Measurements from ENCODE around the gene ABCC6. TPM values are rescaled to one million over a fixed set of nuclear protein-coding genes. Genes with fewer than 3 reads are reported as not detected.
"Not testable (repeated sequence)": the region's sequence is repeated elsewhere in the genome, so short reads cannot be mapped to it uniquely, and the experiment has no call there.

The ABCC6 gene
- total RNA-seq, 1 donor = 0.63 TPM

DNA sequence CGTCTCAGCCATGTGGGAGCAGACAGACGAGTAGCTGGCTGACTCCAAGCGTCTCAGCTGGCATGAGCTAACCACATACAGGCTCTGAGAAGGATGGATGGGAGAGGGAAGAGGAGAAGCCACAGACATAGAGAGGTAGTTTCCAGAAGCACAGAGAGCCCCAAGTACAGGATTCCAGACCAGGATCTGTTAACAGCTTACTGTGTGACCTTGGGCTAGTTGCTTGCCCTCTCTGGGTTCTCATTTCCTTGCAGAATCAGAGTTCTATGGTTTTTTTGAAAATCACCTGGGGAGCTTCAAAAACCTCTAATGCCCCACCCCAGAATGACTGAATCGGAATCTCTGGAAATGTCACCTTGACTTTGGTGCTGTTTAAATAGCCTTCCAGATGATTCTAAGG lies 60.2 kb downstream of the ABCC6 start:
- no peak for DNase-seq (ENCODE audit: low read depth)
- no peak overlapping the region for H3K4me3 ChIP-seq (ENCODE audit: low read depth, low read length)
- TF ChIP-seq, protein P1, sequence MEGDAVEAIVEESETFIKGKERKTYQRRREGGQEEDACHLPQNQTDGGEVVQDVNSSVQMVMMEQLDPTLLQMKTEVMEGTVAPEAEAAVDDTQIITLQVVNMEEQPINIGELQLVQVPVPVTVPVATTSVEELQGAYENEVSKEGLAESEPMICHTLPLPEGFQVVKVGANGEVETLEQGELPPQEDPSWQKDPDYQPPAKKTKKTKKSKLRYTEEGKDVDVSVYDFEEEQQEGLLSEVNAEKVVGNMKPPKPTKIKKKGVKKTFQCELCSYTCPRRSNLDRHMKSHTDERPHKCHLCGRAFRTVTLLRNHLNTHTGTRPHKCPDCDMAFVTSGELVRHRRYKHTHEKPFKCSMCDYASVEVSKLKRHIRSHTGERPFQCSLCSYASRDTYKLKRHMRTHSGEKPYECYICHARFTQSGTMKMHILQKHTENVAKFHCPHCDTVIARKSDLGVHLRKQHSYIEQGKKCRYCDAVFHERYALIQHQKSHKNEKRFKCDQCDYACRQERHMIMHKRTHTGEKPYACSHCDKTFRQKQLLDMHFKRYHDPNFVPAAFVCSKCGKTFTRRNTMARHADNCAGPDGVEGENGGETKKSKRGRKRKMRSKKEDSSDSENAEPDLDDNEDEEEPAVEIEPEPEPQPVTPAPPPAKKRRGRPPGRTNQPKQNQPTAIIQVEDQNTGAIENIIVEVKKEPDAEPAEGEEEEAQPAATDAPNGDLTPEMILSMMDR (IDR thresholded peaks at IDR 0.05; ENCODE audit: insufficient read depth, low read length) = no peak

DNA sequence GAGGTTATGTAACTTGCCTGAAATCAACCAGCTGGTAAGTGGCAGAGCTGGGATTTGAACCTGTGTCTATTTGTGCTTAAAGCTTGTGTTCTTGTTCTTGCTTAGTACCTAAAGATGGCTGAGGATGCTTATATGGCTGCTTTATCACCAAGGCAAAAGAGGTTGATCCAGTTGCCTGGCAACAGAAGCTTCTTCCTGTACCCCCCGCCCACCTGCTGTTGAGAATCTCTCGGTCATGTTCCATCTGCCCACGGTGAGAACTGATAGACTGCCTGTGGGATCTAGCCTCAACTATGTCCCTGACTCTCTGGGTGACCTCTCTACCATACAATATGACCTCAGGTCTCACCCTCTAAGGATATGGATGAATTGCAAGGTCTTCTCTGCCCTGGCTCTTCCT lies 60.7 kb downstream of the ABCC6 start:
- no peak overlapping the region for H3K4me3 ChIP-seq (ENCODE audit: low read depth, low read length)
- DNase-seq (ENCODE audit: low read depth) = no peak
- TF ChIP-seq, protein P1 (IDR thresholded peaks at IDR 0.05; ENCODE audit: insufficient read depth, low read length) = no peak

DNA sequence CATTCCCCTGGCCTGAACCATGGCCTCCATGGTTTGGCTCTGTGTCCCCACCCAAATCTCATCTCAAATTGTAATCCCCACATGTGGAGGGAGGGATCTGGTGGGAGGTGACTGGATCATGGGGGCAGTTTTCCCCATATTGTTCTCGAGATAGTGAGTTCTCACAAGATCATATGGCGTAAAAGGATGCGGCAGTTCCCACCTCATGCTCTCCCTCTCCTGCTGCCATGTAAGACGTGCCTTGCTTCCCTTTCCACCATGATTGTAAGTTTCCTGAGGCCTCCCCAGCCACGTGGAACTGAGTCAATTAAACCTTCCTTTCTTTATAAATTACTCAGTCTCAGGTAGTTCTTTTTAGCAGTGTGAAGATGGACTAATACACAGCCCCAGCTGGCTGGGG lies 61.5 kb downstream of the ABCC6 start:
- not testable (repeated sequence) for H3K4me3 ChIP-seq (ENCODE audit: low read depth, low read length); DNase-seq (ENCODE audit: low read depth)

DNA sequence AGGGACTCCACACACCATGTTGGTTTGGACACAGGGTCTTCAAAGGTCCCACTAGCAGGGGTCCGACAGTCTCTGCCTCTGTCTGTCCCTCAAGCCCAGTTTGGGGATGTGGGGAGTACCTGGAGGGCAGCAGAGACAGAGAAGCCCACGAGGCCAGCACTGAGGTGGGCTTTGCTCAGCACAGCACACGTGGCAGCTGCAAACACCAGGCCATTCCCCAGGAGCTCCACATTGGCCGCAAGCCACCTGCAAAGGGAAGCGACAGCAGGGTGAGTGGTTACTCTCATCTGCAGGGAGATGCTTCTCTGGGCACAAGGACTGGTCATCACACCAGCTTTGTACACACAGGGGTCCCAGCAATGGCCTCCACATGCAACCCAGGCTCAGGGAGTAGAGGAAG lies 62.0 kb downstream of the ABCC6 start:
- no peak overlapping the region for H3K4me3 ChIP-seq (ENCODE audit: low read depth, low read length)
- TF ChIP-seq, protein P1 (IDR thresholded peaks at IDR 0.05; ENCODE audit: insufficient read depth, low read length) = no peak
- no peak for DNase-seq (ENCODE audit: low read depth)

DNA sequence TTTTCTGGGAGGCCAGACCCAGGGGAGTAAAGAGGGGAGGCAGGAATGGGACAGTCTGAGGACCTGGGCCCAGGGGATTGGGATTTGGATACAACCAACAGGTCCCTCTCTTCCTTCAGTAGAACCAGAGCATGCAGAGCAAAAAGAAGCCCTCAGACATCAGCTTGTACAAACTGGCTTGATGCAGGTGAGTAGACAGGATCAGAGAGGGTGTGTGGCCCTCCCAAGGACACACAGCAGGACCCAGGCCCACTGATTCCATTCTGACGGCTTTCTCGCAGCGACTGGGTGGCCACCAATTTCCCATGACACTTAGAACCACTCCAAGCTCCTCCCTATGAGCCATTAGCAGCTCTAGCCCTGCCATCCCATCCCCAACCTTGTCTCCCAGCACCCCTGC lies 63.6 kb downstream of the ABCC6 start:
- TF ChIP-seq, protein P1 (IDR thresholded peaks at IDR 0.05; ENCODE audit: insufficient read depth, low read length) = no peak

DNA sequence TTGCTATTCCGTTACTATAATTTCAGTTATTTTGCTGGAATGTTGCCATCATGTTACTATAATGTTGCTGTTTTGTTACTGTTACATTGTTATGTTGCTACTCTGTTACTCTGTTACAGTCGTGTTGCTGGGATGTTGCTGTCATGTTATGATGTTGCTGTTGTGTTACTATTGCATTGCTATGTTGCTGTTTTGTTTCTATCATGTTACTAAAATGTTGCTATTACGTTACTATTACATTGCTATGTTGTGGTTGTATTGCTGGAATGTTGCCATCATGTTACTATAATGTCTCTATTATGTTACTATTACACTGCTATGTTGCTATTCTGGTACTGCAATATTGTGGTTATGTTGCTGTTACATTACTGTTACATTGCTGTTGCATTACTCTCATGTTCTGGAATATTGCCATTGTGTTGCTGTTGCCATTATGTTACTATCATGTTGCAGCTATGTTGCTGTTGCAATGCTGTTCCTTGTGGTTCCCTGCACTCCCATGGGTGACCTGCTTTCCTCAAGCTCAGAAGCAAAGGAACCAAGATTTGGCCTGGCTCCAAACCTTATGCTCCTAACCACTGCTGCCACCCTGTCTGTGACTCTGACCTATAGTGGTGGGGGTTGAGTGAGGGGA lies 64.4 kb downstream of the ABCC6 start:
- TF ChIP-seq, protein P1 (IDR thresholded peaks at IDR 0.05; ENCODE audit: insufficient read depth, low read length) = no peak
- no peak for DNase-seq (ENCODE audit: low read depth)

More for the DNA sequence above, 63.6 kb downstream of the ABCC6 start:
- no peak overlapping the region for H3K4me3 ChIP-seq (ENCODE audit: low read depth, low read length)
- DNase-seq (ENCODE audit: low read depth) = no peak

DNA sequence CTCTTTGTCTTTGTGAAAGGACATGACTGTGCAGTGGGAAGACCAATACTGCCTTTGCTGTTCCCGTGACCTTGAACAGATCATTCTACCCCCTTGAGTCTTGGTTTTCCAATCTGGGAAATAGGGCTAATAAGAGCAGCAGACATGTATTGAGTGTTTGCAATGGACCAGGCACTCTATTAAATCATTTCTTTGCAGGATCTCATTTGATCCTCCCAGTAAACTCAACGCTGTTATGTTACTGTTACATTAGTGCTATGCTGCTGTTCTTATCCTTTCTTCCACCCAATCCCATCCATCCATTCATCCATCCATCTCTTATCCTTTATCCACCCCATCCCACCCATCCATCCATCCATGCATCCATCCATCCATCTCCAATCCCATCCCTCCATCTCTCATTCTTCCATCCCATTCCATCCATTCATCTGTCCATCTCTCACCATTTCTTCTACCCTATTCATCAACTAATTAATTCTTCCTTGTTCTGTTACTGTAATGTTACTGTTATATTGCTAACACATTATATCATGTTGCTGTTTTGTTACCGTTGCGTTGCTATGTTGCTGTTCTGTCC lies 65.1 kb downstream of the ABCC6 start:
- TF ChIP-seq, protein P1 (IDR thresholded peaks at IDR 0.05; ENCODE audit: insufficient read depth, low read length) = no peak
- DNase-seq (ENCODE audit: low read depth) = no peak
- H3K4me3 ChIP-seq (ENCODE audit: low read depth, low read length) = no peak overlapping the region

More for the DNA sequence above, 64.4 kb downstream of the ABCC6 start:
- no peak overlapping the region for H3K4me3 ChIP-seq (ENCODE audit: low read depth, low read length)
